Left ventricle myocardium inferior (tissue), 1 donor: ENCODE results near the gene B3GAT1. TPM values are rescaled to one million over a fixed set of nuclear protein-coding genes. Genes with fewer than 3 reads are reported as not detected.

Experiments
- DNase-seq: peaks from one replicate; pipeline ENCODE4 v3.0.0-alpha.2; 2020
- H3K27ac ChIP-seq: fragments of 200-600 bp; replicated peaks from 2 replicates; pipeline ENCODE4 v1.8.0; 2021
- H3K27me3 ChIP-seq: fragments of 200-600 bp; 2 replicates; pipeline ENCODE4 v1.8.0; 2021; ENCODE audit warnings: low read depth
- H3K36me3 ChIP-seq: fragments of 200-600 bp; 2 replicates; pipeline ENCODE4 v1.8.0; 2021
- H3K4me1 ChIP-seq: fragments of 200-600 bp; 2 replicates; pipeline ENCODE4 v1.8.0; 2021
- H3K4me3 ChIP-seq: fragments of 200-600 bp; 2 replicates; pipeline ENCODE4 v1.8.0; 2021; ENCODE audit warnings: mild to moderate bottlenecking, moderate library complexity
- H3K9me3 ChIP-seq: fragments of 200-600 bp; replicated peaks from 2 replicates; pipeline ENCODE4 v1.8.0; 2021
- CTCF ChIP-seq: fragments of 200-600 bp; IDR thresholded peaks from 2 replicates; pipeline ENCODE4 v1.8.0; 2021; ENCODE audit warnings: antibody characterized with exemption, mild to moderate bottlenecking, borderline replicate concordance
- intact Hi-C: fragments of 100-400 bp; cut with micrococcal nuclease; formaldehyde crosslinking; loops from one replicate; pipeline ENCODE4 v1.11.0; 2022
- total RNA-seq: library from RNA; stranded (reverse); fragmentation: NEBNext Ultra II Directional; extraction: Animal tissue kit (Norgen Biotek cat#: 25700); gene quantifications from one replicate; pipeline ENCODE4 v1.2.1, GENCODE V29; 2021
- donor health status: DM: no; HTN: yes; CAD: no; lungs with severe emphysema.

Gene B3GAT1
- total RNA-seq, 1 donor from 2014 or later, result 0.08 TPM

GRCh38 chr11:134342572-134343340 lies 69.3 kb downstream of the B3GAT1 start:
- Histone ChIP-seq H3K4me3 (no peak overlapping the region), H3K36me3 (no peaks in the 10 kb centered on the region), H3K4me1 (no peaks in the 10 kb centered on the region), H3K27me3 (peaks cover 73% of the 10 kb centered on the region), H3K27ac (no peak overlapping the region), H3K9me3 (no peaks in the 10 kb centered on the region)
- TF ChIP-seq CTCF, result no peak
- intact Hi-C loops, result no loop called here
- DNase-seq, result no peak

DNA sequence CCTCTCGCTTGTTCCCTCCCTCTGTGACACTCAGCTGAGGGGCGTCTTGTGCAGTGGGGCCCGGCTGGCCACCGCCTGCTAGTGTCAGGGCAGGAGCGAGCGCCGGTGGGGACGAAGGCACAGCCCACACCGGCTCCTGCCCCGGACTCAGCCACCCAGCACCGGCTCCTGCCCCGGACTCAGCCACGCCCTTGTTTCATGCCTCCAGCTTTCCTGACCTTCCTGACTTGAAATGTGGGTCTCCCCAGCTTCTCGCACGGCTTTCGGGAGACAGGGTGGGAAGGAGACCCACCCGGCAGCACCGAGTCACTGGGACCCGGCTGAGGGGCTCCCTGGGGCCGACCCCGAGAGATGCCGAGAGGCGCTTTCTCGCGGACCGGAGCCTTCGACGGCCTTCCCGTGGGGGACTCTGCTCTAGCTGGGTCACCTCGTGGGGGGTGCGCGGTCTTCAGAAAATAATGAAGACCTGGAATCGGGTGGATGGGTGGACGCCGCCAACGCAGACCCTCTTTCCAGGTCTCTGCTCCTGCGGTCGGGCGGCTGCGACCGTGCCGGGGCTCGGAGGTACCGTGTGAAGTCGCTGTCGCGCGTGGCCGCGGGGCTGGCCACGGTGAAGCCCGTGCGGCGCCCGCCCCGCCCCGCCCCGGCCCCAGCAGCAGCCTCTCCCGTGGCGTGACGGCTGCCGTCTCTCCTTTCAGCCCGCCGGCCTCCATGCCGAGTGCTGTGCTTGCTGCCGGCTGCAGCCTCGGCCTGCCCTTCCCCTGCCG lies 70.1 kb downstream of the B3GAT1 start:
- H3K27me3 ChIP-seq, result peaks cover 72% of the 10 kb centered on the region
- no peaks in the 10 kb centered on the region for H3K36me3 ChIP-seq
- intact Hi-C loops, result no loop called here
- no peak for DNase-seq
- no peak overlapping the region for H3K4me3 ChIP-seq
- H3K4me1 ChIP-seq, result no peaks in the 10 kb centered on the region
- H3K27ac ChIP-seq, result no peak overlapping the region
- no peaks in the 10 kb centered on the region for H3K9me3 ChIP-seq
- no peak for TF ChIP-seq CTCF

GRCh38 chr11:134340354-134340964 lies 71.6 kb downstream of the B3GAT1 start:
- H3K4me3 ChIP-seq, result no peak overlapping the region
- no peak overlapping the region for H3K27ac ChIP-seq
- TF ChIP-seq CTCF, result no peak
- DNase-seq, result no peak
- no peaks in the 10 kb centered on the region for H3K9me3 ChIP-seq
- H3K27me3 ChIP-seq, result peaks cover 67% of the 10 kb centered on the region
- H3K4me1 ChIP-seq, result no peaks in the 10 kb centered on the region
- no peaks in the 10 kb centered on the region for H3K36me3 ChIP-seq
- intact Hi-C loops, result no loop called here

DNA sequence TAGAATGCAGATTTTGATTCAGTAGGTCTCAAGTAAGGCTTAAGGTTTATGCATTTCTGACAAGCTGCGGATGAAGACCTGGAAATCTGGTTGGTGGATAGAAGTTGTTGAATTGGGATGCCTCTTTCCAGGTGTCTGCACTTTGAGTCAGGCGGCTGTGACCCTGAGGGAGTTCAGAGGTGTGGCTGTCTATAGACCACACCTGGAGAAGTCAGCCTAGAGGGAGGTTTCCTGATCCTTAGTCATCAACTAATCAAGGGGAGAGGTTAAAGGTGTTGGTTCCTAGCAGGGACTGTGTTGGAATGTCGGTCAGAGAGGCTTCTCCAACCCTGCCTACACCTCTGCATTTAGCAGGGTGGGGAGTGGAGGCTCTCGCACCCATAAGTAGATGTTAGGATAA lies 72.3 kb downstream of the B3GAT1 start:
- intact Hi-C loops, result no loop called here
- TF ChIP-seq CTCF, result no peak
- H3K4me1 ChIP-seq, result no peaks in the 10 kb centered on the region
- H3K27me3 ChIP-seq, result peaks cover 67% of the 10 kb centered on the region
- H3K27ac ChIP-seq, result no peak overlapping the region
- no peaks in the 10 kb centered on the region for H3K36me3 ChIP-seq
- no peaks in the 10 kb centered on the region for H3K9me3 ChIP-seq
- no peak for DNase-seq
- no peak overlapping the region for H3K4me3 ChIP-seq

DNA sequence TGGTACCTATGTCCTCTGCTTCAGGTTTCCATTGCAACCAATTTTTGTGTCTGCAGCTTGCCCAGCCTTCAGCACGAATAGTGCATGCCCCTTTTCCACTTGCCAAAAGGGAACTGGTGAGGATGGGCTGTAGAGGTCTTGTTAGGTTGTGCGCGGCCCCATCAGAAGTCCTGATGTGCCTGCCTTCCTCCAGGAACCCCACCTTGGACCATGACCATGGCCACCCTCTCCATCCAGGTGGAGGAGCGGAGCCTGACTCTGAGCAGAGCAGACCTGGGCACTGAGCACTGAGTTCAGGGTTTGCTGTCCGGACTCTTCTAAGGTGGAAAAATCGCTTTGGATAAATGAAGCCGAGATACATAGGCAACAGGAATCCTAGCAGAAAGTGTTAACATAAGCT lies 73.4 kb downstream of the B3GAT1 start:
- Histone ChIP-seq H3K4me1 (no peaks in the 10 kb centered on the region), H3K27me3 (peaks cover 67% of the 10 kb centered on the region), H3K27ac (no peak overlapping the region), H3K4me3 (no peak overlapping the region), H3K9me3 (no peaks in the 10 kb centered on the region), H3K36me3 (no peaks in the 10 kb centered on the region)
- DNase-seq, result no peak
- intact Hi-C loops, result no loop called here
- TF ChIP-seq CTCF, result no peak
